RPMI8226 (cell line): Measurements from ENCODE around the gene PFDN6.
A peak's percentile ranks its signal among the peaks of the same experiment; 100 is the strongest.
"Not testable (repeated sequence)": the region's sequence is repeated elsewhere in the genome, so short reads cannot be mapped to it uniquely, and the experiment has no call there.

Experiments used
- DNase-seq: peaks from one replicate; pipeline ENCODE4 v3.0.0-alpha.2; 2015

The PFDN6 gene

DNA sequence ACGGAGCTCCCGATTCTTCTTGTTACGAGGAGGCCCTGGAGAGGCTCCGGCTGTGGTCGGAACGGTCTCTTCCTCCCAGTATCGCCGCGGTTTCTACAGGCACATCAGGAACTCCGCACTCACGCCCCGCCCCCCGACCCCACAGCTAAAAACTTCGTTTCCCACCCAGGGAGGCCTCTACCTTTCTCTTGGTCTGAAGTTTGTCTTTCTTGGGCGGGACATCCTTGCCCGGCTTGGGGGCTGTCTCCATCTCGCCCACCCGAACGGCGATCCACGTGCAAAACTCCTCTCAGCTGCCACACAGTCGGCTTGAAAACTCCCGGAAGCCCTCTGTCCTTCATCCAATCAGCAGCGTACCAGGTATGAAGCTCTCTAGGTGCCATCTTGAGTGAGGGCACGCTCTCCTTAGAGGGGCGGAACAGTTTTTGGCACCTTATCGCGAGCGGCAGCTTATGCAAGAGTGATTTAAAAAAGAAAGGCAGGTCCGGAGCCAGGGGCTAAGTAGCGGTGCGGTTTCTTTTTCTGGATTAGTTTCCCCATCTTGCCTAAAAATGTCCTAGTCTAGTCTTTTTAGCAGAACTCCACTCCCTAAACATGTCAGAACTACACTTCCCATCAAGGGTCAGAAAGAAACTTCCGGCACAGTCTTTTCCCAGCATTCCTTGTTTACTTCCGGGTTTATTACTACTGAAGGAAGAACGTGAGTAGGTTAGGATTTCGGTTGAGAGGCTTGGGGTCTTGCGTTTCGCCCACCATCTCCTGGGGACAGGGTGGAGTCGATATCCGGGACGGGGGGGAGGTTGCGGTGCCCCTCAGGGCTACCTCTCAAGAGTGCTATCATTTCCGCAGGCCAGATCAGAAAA, at the start of gene PFDN6, which contains the start of gene WDR46:
TSS of gene PFDN6 (plus strand) at position 681 of the 863 bp plus-strand sequence. CDS start 256 bp downstream, outside the sequence.
TSS of gene WDR46 (minus strand) at position 319 of the 863 bp plus-strand sequence. CDS start at position 250, 69 bp downstream.
- DNase-seq, result peak; percentile 87

DNA sequence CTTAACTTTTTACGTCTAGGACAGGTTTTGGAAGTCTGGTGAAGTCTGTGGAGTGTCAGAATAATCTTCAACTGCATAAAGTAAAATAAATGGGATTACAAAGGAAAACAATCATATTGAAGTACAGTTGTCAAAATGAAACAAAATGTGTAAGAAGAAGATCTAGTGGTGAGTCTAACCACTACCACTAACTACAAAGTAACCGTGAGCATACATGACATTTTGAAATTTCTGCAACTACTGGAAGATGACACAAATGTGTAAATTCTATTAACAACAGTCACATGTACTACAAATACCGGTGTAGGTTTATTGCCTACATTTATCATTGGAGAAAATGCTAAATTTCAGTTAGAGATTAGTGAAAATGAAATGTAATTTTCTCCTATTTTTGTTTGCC, 47.4 kb upstream of the PFDN6 start:
- DNase-seq, result no peak

- no peak for DNase-seq
Measured at GRCh38 chr6:33243476-33243875, 45.9 kb upstream of the PFDN6 start.

DNA sequence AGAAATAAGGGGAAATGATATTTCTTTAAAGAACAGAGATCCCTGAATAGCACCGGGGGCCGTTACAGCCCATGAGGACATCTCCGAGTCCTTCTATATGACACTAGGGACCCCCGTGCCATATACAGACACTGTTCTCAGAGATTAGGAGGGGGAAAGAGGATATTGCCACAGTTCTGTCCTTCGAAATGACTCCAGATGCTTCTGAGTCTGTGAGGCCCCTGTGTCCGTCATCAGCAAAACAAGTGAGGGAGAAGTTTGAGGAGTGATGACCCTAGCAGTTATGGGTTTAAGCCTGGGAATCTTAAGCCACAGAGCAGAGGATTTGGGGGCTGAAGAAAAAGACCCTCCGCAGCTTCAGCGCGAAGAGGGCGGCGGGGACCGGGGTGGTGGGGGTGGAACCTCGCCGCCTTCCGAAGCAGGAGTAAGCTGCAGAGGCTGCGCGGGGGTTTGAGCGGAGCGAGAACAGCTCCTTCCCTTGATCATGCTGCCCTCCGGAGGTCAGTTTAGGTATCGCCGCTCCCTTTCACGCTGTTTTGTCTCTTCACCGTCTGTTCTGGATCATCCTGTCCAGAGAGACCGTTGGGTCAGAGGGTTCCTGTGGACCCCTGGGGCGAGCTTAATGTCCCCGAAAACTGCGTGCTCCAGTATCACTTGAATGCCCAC, 41.3 kb upstream of the PFDN6 start:
- DNase-seq, result peak; percentile 93

DNA sequence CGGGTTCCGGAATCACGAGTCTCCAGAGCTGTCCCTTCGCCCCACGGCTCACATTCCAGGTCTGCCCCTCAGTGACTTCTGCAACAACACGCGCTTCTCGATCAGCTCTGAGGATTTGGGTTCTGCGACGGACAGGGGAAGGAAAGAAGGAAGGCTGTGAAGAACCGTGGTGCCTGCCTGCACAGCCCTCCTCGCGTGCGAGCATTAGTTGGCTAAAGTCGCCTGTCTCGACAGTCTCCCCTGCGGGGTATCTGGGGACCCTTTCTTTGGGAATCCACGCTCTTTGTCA, 40.8 kb upstream of the PFDN6 start:
- DNase-seq, result peak; percentile 67

GRCh38 chr6:33248932-33249731, 40.3 kb upstream of the PFDN6 start:
- peak; percentile 99 for DNase-seq

- no peak for DNase-seq
Measured at GRCh38 chr6:33249732-33250630, 39.4 kb upstream of the PFDN6 start.

GRCh38 chr6:33250731-33251130, 38.7 kb upstream of the PFDN6 start:
- DNase-seq, result no peak

GRCh38 chr6:33251395-33252012, 37.9 kb upstream of the PFDN6 start:
- DNase-seq, result no peak

- no peak for DNase-seq
Measured at GRCh38 chr6:33252759-33253158, 36.6 kb upstream of the PFDN6 start.

- DNase-seq, result no peak
Measured at GRCh38 chr6:33254591-33254990, 34.8 kb upstream of the PFDN6 start.

- DNase-seq, result no peak
Measured at GRCh38 chr6:33259032-33259431, 30.4 kb upstream of the PFDN6 start.

GRCh38 chr6:33262490-33262889, 26.9 kb upstream of the PFDN6 start:
- DNase-seq, result not testable (repeated sequence)

GRCh38 chr6:33264015-33264414, 25.4 kb upstream of the PFDN6 start:
- DNase-seq, result no peak

DNA sequence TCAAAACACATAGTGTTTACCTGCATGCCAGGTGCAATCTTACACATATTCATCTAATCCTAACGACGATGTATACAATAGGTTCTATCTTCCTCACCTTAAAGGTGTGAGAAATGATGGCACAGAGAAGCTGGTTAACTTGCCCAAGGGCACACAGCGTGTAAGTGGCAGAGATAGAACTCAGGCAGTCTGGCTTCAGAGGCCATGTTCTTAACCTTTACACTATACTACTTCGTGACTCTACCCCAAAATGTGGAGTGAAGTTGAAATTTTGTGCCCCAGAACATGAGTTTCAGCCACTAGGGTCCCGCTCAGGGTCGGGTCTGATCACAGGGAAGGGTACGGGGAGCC, 18.3 kb upstream of the PFDN6 start:
- DNase-seq, result peak; percentile 30

GRCh38 chr6:33271468-33272274, 17.7 kb upstream of the PFDN6 start, which contains the start of the genes RPS18 and VPS52:
Gene RPS18, plus strand, starts transcription at chr6:33272075. Its CDS starts 45 bp downstream, at chr6:33272120.
Gene VPS52, minus strand, starts transcription at chr6:33271876. Its CDS starts 201 bp downstream, at chr6:33271675.
- peak; percentile 99 for DNase-seq

DNA sequence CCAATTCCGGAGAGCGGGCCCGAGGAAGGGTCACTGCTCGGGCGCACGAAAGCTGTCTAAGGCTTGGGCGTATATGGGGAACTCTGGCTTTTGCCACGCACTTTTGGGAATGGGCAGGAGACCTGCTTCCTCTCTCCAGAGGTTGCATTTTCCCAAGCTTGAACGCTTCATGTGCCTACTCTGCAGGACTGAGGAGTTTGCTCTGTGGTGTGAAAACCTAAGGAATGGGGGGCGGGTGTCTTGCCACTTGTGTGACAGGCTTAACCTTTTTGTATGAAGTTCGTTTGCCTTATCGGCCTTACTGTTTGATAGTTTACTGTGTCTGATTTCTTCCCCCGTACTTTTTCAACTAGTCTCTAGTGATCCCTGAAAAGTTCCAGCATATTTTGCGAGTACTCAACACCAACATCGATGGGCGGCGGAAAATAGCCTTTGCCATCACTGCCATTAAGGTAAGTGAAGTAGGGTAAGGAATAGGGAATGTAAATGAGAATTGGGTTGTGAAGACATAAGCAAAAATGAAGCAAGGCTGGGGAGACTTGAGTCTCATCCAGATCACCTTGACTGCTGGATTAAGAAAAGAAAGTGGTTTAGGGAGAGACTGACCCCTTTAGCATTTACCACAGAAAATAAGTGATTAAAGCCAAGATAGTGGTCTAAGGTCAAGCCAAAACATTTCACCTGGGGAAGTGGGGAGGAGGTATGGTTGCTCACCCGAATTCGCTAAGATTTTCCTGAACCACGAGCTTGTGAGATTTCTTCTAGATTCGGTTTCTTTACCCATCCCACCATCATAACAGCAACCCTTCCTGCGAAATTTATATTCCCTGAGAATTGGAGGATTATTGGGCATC, 16.9 kb upstream of the PFDN6 start:
- no peak for DNase-seq

DNA sequence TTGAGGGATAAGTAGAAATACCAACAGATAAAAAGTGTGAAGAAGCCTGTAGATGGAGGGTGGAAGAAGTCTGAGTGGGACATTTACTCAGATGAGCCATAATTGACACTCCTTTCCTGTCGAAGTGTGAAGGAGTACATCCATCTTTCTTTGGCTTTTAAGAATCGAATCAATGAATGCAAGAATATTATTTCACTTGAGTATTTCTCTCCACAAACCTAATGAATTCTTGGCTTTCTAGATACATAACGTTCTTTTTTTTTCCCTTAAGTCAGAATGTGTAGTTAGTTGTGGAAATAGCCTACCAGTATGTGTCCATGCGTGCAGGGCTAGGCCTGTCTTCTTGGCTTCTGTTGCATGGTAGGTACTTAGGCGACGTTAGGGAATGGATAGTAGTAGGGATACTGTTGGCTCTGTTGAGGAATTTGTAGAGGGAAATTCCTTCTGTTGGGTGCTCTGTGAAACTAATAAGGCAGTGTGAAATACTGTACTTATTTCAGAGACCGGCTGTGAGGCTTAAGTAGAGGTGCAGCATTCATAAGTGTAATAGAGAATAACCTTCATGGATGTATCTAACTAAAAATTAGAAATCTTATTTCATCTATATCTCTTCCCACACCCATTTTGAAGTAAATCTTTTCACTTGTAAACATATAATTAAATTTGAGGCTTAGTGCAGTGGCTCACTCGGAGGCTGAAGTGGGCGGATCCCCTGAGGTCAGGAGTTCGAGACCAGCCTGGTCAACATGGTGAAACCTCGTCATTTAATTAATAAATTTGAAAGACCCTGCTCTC, 16.1 kb upstream of the PFDN6 start:
- no peak for DNase-seq
